GM21381 (cell line): ENCODE data around the gene DIS3L2.
A peak's percentile ranks its signal among the peaks of the same experiment; 100 is the strongest.
"Not testable (repeated sequence)": the region's sequence is repeated elsewhere in the genome, so short reads cannot be mapped to it uniquely, and the experiment has no call there.

Source experiments
- ATAC-seq: cut with Tn5 transposase; IDR thresholded peaks from one replicate; pipeline ENCODE4 v1.9.1; 2021; ENCODE audit warnings: mild to moderate bottlenecking, moderate library complexity; ENCODE audit not compliant: unreplicated experiment

The DIS3L2 gene

GRCh38 chr2:232006253-232006652, 44.7 kb downstream of the DIS3L2 start:
- ATAC-seq: no peak

- ATAC-seq: no peak
Observed at GRCh38 chr2:232008907-232009638, 47.6 kb downstream of the DIS3L2 start.

DNA sequence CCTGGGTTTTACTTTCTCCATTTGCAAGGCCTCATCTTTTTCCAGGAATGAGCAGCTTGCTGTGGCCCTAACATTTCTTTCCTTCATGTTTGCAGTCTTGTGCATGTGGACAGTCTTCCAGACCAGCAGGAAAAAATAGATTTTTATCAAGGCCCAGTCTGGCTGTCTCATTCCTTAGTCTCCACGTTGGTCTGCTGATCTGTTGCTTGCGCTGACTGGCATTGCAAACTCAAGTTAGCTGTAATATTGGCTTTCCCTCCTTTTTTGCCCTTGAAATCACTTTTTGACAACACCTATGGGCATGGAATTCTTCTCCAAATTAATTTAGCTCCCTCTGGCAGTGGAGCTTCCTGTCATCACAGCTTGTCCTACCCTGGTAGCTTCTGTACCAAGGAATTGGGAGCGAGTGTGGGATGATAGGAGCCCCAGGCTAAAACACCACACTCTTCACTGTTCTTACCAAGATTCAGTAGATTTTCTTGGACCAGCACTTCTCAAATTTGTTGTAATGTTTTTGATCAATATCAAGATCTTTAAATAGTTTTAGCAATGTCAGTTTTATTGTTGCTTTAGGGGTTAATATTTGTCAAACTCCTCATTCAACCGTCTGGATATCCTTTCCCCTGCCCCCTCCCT, 48.2 kb downstream of the DIS3L2 start:
- ATAC-seq: no peak

GRCh38 chr2:232013701-232014353, 52.3 kb downstream of the DIS3L2 start:
- no peak for ATAC-seq

- no peak for ATAC-seq
Observed at GRCh38 chr2:232014681-232015080, 53.2 kb downstream of the DIS3L2 start.

DNA sequence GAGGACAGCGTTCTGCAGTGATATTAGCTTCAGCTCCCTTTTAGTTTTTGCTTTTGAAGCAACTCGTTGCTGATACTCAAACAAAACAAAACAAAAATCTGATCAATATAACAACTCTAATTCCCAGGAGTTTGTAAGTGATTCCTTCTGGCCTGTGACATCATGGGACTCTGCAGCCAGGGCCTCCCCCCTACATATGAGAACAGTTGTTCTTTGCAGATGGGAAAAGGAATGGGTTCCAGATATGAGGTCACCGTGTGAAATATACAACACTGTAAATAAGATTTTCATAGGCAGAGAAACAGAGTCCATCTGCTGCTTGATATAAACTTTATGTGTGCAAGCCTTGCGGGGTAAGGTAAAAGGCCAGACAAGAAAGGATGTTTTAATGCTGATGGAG, 56.7 kb downstream of the DIS3L2 start:
- no peak for ATAC-seq

DNA sequence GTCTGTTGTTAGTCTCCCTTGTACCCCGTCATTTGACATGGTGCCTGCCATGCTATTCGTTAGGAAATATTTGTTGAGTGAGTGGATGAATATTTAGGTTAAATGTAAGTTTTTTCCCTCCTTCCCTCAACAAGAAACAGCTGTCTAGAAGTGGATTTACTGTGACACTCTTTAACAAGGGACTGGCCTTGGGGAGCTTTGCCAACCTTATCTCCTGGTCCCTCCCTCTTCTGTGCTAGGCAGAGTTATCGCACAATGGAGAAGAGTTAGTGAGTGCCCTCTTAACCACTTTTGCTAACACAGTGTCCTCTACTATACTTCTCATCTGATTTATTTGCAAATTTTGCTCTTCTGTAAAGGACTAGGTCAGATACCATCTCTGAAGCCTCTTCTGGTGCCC, 61.2 kb downstream of the DIS3L2 start:
- no peak for ATAC-seq

- ATAC-seq: no peak
Observed at GRCh38 chr2:232023426-232023825, 61.9 kb downstream of the DIS3L2 start.

- no peak for ATAC-seq
Observed at GRCh38 chr2:232024457-232024856, 62.9 kb downstream of the DIS3L2 start.

DNA sequence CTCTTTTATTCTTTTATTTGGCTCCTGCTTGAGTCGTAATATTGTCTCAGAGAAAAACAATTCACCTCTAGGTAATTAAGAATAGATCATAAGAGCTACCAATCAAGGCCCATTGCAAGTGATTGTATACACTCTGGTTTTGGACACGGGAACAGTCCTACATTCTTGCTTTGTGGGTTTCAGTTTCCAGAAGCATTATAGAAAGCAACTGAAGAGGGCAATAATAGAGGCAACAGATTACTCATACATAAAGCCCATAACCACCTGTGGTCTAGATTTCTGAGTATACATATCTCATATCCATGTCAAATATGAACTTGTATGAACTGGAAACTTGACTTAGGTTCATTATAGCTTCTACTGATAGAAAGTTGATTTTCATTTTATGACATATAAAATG, 65.4 kb downstream of the DIS3L2 start:
- peak; percentile 98 for ATAC-seq

DNA sequence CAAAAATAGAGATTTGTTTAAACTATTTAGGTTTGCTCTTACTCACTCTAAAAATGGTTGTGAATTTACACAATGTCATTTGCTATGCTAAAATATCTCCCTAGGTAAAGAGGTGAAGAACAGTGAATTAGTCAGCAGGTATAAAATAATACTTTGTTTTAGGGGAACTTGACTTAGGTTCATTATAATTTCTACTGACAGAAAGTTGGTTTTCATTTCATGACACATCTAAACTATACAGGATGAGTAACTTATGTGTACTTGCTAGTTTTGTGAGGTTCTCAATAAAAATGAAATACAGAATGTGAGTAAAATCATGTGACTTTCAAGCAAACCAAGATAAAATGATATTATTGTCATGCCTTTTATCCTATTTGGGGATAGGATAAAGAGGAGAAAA, 66.0 kb downstream of the DIS3L2 start:
- ATAC-seq: no peak

GRCh38 chr2:232028071-232028470, 66.6 kb downstream of the DIS3L2 start:
- ATAC-seq: no peak

DNA sequence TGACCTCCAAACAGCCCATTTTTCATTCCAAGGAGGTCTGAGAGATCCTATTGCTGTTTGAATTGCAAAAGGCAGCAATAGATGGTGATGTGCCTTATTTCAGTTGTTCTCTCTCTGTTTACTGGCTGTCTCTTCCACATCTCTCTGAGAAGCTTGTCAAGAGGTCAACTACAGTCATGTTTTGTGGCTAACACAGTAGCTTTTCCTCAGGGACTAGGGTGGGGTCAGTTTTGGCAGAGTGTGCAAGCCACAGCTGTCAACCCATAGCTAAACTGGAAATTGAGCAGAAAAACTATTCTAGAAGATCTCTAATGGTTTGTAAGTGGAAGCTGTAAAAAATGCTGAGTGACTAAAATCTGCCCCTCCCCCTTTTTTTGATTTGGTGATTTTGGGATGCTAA, 67.1 kb downstream of the DIS3L2 start:
- ATAC-seq: no peak

DNA sequence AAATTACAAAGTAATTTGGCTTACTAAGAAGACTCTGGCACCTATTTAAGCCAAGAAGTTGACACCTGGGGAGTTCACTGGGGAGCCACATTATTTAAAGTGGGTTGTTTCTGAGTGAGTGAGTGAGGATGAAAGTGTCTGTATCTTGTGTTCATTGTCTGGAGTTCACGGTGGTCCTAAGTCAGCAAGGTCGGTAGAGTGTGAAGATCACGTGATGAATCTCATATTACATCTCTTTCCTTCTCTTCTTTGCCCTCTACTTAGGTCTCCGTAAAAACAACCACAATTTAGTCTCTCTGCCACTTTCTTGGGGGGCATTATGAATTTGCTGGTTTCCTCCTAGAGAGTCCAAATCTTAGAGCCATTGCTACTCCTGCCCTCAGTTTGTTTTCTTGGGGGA, 67.8 kb downstream of the DIS3L2 start:
- ATAC-seq: no peak

- ATAC-seq: no peak
Observed at GRCh38 chr2:232030229-232030628, 68.7 kb downstream of the DIS3L2 start.

DNA sequence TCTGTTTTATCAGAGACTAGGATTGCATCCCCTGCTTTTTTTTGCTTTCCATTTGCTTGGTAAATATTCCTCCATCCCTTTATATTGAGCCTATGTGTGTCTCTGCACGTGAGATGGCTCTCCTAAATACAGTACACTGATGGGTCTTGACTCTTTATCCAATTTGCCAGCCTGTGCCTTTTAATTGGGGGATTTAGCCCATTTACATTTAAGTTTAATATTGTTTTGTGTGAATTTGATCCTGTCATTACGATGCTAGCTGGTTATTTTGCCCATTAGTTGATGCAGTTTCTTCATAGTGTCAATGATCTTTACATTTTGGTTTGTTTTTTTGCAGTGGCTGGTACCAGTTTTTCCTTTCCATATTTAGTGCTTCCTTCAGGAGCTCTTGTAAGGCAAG, 73.8 kb downstream of the DIS3L2 start:
- ATAC-seq: not testable (repeated sequence)

- not testable (repeated sequence) for ATAC-seq
Observed at GRCh38 chr2:232036876-232037275, 75.4 kb downstream of the DIS3L2 start.

GRCh38 chr2:232038251-232038880, 76.9 kb downstream of the DIS3L2 start:
- no peak for ATAC-seq

- ATAC-seq: no peak
Observed at GRCh38 chr2:232038881-232039485, 77.5 kb downstream of the DIS3L2 start.

- no peak for ATAC-seq
Observed at GRCh38 chr2:232042911-232043574, 81.5 kb downstream of the DIS3L2 start.

GRCh38 chr2:232043966-232044365, 82.5 kb downstream of the DIS3L2 start:
- ATAC-seq: no peak
